Ramos (cell line): Measurements from ENCODE around the gene TRIM49C.
"Not testable (repeated sequence)": the region's sequence is repeated elsewhere in the genome, so short reads cannot be mapped to it uniquely, and the experiment has no call there.

Source experiments
- in situ Hi-C: fragments of 300-500 bp; cut with MboI; formaldehyde crosslinking; loops from one replicate; pipeline ENCODE4 v1.14.3; 2022; ENCODE audit warnings: low sequenced_read_pairs; ENCODE audit not compliant: unreplicated experiment

The TRIM49C gene, protein sequence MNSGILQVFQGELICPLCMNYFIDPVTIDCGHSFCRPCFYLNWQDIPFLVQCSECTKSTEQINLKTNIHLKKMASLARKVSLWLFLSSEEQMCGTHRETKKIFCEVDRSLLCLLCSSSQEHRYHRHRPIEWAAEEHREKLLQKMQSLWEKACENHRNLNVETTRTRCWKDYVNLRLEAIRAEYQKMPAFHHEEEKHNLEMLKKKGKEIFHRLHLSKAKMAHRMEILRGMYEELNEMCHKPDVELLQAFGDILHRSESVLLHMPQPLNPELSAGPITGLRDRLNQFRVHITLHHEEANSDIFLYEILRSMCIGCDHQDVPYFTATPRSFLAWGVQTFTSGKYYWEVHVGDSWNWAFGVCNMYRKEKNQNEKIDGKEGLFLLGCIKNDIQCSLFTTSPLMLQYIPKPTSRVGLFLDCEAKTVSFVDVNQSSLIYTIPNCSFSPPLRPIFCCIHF

DNA sequence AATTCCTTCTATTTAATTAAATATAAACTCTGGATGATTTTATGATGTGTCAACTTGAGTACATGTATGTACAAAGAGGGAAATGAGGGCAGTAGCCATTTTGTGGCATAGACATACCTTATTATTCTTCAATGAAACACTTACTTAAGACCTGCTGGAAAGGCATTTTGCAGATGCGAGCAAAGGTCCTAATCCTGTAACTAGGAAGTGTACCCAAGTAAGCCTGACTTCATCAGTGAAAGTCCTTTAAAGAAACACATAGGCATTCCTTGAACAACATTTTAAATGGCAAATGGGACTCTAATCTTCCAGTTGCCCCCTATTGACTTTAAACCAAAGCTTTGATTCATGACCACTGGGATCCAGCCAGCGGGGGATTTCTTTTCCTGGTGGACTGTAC, at the start of gene TRIM49C:
Gene TRIM49C, plus strand, starts transcription at position 301 of the 400 bp plus-strand sequence. CDS start 4,106 bp downstream, outside the sequence.
- in situ Hi-C loops, result not testable (repeated sequence)

DNA sequence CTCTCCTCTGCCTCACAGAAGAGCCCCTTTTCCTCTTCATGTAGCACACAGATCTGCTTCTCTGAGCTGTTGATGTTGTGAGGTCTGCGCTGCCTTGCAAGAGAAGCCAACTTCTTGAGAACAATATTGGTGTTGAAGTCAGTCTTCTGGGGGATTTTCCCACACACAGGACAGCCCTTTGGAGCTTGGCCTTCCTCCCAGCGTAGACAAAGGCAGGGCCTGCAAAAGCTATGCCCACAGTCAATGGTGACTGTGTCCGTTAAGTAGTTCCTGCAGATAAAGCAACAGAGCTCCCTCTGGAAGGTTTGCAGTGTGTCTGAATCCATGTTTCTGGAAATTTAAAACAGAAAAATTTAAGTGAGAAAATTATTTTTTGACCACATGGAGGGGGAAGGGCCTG, 6.7 kb upstream of the TRIM49C start:
- in situ Hi-C loops, result not testable (repeated sequence)

DNA sequence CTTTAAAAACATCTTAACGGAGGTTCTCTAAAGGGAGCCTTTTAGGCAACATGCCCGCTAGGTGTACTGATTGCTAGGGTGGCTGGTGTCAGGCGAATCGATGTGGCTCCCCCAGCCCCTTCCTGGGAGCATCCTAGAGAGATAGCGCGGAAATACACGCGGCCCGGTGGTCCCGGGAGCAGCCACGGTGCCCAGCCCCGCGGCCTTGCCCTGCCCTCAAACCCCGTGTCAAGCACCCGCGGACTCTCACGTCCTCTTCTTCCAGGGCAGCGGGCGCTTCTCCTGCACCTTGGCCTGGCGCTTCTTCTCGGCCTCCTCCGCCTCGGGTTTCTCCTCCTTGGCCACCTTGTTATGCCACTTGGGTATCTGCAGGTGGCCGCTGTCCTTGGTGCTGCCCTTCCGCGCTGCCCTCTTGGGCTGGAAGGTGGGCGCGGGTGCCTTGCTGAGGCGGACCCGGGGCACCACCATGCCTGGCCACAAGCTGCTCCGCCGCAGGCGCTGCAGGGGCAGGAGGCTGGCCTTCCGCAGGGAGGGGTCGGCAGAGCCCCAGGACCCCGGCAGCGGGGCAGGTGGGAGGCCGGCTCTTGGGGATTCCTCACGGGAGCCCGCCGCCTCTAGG, 20.8 kb downstream of the TRIM49C start:
- in situ Hi-C loops, result not testable (repeated sequence)

DNA sequence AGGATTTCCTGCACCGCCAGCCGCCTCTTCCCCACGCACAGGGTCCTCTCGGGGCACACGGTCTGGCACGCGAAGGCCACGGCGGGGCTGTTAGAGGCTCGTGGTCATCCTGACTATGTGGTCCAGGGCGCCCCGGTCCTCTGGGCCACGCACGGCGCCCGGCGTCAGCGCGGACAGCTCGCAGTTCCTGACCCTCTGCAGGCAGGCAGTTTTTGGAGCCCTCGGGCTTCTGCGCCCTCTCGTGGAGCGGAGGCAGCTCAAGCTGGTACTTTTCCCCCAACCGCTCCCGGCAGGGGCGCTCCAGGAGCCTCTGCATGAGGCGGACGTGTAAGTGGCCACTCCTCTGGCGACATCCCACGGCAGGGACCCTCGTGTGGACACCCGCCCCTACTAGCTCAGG, 21.4 kb downstream of the TRIM49C start:
- in situ Hi-C loops, result not testable (repeated sequence)

DNA sequence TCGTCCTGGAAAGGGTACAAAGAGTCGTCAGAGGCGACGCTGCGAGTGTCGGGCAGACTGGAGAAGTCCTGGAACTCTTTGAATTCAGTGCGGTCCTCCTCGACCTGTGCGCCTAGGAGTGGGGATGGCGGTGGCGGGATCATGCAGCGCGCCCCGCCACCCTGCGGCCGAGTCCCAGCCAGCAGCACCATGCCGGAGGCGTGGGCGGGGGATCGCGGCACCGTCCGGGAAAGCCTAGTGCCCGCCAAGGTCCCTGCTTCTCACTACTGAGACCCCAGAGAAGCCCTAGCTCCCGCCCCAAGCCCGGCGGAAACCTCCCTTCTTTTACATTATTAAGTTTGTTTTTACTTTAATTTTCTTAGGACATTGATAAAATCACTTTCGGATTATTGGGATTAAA, 22.6 kb downstream of the TRIM49C start:
- in situ Hi-C loops, result not testable (repeated sequence)

DNA sequence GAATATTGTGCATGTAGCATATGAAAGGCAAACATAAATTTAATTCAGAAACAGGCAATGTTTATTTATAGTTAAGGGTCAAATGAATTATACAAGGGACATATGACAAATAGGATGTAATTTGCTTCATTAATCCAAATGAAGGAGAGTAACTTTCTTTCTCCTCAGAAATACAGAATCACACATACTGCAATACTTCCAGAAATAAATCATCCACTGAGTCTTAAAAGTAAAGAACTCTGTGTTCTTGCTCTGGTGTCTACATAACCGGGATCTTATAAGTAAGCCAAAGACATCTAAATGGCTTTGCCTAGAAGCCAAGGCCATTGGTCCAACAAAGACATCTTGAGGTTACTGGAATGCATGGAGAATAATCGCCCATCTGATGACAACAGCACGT, 54.7 kb downstream of the TRIM49C start, which contains the start of gene UBTFL1:
Gene UBTFL1, plus strand, starts transcription at position 301 of the 400 bp plus-strand sequence. Its CDS starts 0 bp downstream, at position 301.
- in situ Hi-C loops, result not testable (repeated sequence)

DNA sequence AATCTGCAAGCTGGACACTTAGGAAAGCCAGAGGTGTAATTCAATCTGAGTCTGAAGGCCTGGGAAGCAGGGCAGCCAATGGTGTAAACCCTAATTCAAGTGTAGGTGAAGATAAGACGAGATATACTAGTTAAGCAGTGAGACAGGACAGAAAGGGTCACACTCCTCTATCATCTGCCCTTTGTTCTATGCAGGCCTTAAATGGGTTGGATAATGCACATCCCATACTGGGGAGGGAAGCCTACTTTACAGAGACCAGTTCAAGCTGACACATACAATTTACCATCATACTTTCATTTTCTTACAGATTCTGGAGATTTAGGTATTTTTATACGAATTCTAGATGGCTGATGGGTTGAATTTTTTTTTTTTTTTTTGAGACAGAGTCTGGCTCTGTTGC, 57.8 kb downstream of the TRIM49C start:
- in situ Hi-C loops, result not testable (repeated sequence)
